ENCODE measurements around the gene SHKBP1. TPM values are rescaled to one million over a fixed set of nuclear protein-coding genes. Genes with fewer than 3 reads are reported as not detected.

SHKBP1 gene
- total and polyA plus RNA-seq, 9 of the 15 experiments (the other 6 are each of a cell fraction or from before 2014, with no cell fraction given): 1.2 to 58.1 (median 22.3) TPM

DNA sequence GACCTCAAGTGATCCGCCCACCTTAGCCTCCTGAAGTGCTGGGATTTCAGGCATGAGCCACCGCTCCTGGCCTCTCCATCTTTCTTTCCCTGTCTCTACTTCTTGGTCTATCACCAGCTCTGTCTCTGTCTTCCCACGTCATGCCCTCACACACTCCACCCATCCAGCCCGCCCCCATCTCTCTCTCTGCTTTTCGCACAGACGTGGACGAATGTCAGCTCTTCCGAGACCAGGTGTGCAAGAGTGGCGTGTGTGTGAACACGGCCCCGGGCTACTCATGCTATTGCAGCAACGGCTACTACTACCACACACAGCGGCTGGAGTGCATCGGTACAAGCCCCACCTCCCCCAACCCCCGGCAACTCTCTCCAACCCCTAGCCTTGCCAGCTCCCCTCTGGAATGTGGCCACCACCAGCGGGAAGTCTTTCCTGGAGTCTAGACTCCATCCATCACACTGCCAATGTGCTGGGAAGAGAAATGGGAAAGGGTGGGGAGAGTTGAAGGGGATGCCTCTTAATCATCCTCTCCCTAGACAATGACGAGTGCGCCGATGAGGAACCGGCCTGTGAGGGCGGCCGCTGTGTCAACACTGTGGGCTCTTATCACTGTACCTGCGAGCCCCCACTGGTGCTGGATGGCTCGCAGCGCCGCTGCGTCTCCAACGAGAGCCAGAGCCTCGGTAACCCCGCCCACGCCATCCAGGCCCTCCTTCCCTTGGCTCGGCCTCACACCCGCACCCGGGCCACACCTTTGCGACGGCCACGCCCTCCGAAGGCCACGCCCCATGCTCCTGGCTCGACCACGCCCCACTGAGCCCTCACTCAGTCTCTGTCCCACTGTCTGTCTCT, 47.0 kb downstream of the SHKBP1 start:
- Histone ChIP-seq H3K9me1 (ENCODE audit: control insufficient read depth, insufficient read depth, low read length) (no peaks in the 10 kb centered on the region), H3K9ac (ENCODE audit: insufficient read depth in 1 of 2, low read depth in 2 of 2, low read length in 2 of 2) (peak overlapping the region in 1 of 2 experiments; percentile 80; a peak in 2 of 4 replicates), H3K4me1 (replicated peaks in 1 of 2; ENCODE audit: control insufficient read depth in 2 of 2, insufficient read depth in 2 of 2, low read length in 2 of 2) (peaks cover 31 to 50% of the 10 kb centered on the region in 2 experiments), H3K4me2 (ENCODE audit: insufficient read depth, low read length) (peak overlapping the region; percentile 72), H3K9me3 (replicated peaks; ENCODE audit: control insufficient read depth, insufficient read depth, low read depth, low read length) (no peaks in the 10 kb centered on the region), H2AFZ (ENCODE audit: low read depth, low read length) (no peak overlapping the region), H3K4me3 (no peak overlapping the region), H3K27me3 (ENCODE audit: control insufficient read depth in 2 of 2, insufficient read depth in 2 of 2, low read length in 2 of 2) (no peaks in the 10 kb centered on the region), H4K20me1 (replicated peaks; ENCODE audit: control insufficient read depth, insufficient read depth, low read length) (no peaks in the 10 kb centered on the region), H3K79me2 (ENCODE audit: control insufficient read depth, insufficient read depth, low read length) (no peaks in the 10 kb centered on the region), H3K27ac (ENCODE audit: extremely low read depth, low read depth, low read length) (peak overlapping the region; percentile 51; the same call in 1 of the 3 replicates), H3K36me3 (ENCODE audit: control insufficient read depth, insufficient read depth, low read length) (peaks cover 69% of the 10 kb centered on the region; the same call in 2 of the 3 replicates)
- no TSS peak for BruUV-seq (replicated peaks)
- in situ Hi-C loops (cut with MboI) (no loop called here), intact Hi-C loops (cut with micrococcal nuclease) (no loop called here)
- peak; percentile 98 for ATAC-seq
- ChIA-PET CTCF (ENCODE audit: low intra/inter-chr PET ratio) (interaction anchor here (0.5 to 0.6 kb wide), 2 partner anchors 10 to 639 kb away, joined by 3 to 4 read pairs; no protein-coding TSS in a partner anchor), POLR2A (interaction anchor here (0.6 to 2.6 kb wide), 8 partner anchors 9 to 159 kb away, joined by 3 to 7 read pairs (median 5); partner anchors contain the start of gene LTBP4)
- WGBS (ENCODE audit: insufficient coverage, low coverage, missing lambda C conversion rate): 9% methylated on average over 40 of the region's 41 CpGs
- peak; percentile 97 for FAIRE-seq
- DNase-seq (ENCODE audit: extremely low read depth in 1 of 4, low spot score in 3 of 4): peak; percentile 98 to 99 (median 98)
- TF ChIP-seq CBFA2T3 (IDR thresholded peaks at IDR 0.05) (peak; percentile 55), BCL6 (CRISPR knock-in tag; IDR thresholded peaks at IDR 0.05) (no peak), HMGN3 (IDR thresholded peaks at IDR 0.05; ENCODE audit: borderline replicate concordance, extremely low read depth, insufficient read length, low read depth, low read length) (peak; percentile 93), RNF2 (IDR thresholded peaks at IDR 0.05) (0 out of 2 replicates have a peak, but pooled peaks have one; percentile 27), SMARCA5 (IDR thresholded peaks at IDR 0.05) (peak; percentile 46; the same call in 1 of the 2 replicates), MEIS2 (IDR thresholded peaks at IDR 0.05; ENCODE audit: partially characterized antibody) (peak; percentile 87), JUN (IDR thresholded peaks at IDR 0.05; ENCODE audit: borderline replicate concordance, low read depth, low read length) (peak; percentile 18; the same call in 1 of the 2 replicates), JUN (CRISPR knock-in tag; IDR thresholded peaks at IDR 0.05; ENCODE audit: borderline replicate concordance) (no peak), ZBTB7A (IDR thresholded peaks at IDR 0.05; ENCODE audit: borderline replicate concordance, control insufficient read depth, low read depth, low read length) (peak; percentile 87; the same call in 1 of the 2 replicates), NEUROD1 (IDR thresholded peaks at IDR 0.05; ENCODE audit: borderline replicate concordance, low read depth, low read length, partially characterized antibody) (peak; percentile 40), MIER1 (IDR thresholded peaks at IDR 0.05; ENCODE audit: low read depth) (0 out of 2 replicates have a peak, but pooled peaks have one; percentile 21), GTF2E2 (tag; IDR thresholded peaks at IDR 0.05) (no peak), ZNF143 (CRISPR knock-in tag; IDR thresholded peaks at IDR 0.05) (0 out of 2 replicates have a peak, but pooled peaks have one; percentile 32)
- TF ChIP-seq, protein P1, sequence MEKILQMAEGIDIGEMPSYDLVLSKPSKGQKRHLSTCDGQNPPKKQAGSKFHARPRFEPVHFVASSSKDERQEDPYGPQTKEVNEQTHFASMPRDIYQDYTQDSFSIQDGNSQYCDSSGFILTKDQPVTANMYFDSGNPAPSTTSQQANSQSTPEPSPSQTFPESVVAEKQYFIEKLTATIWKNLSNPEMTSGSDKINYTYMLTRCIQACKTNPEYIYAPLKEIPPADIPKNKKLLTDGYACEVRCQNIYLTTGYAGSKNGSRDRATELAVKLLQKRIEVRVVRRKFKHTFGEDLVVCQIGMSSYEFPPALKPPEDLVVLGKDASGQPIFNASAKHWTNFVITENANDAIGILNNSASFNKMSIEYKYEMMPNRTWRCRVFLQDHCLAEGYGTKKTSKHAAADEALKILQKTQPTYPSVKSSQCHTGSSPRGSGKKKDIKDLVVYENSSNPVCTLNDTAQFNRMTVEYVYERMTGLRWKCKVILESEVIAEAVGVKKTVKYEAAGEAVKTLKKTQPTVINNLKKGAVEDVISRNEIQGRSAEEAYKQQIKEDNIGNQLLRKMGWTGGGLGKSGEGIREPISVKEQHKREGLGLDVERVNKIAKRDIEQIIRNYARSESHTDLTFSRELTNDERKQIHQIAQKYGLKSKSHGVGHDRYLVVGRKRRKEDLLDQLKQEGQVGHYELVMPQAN (IDR thresholded peaks at IDR 0.05; ENCODE audit: borderline replicate concordance): no peak
- TF ChIP-seq, protein P2, sequence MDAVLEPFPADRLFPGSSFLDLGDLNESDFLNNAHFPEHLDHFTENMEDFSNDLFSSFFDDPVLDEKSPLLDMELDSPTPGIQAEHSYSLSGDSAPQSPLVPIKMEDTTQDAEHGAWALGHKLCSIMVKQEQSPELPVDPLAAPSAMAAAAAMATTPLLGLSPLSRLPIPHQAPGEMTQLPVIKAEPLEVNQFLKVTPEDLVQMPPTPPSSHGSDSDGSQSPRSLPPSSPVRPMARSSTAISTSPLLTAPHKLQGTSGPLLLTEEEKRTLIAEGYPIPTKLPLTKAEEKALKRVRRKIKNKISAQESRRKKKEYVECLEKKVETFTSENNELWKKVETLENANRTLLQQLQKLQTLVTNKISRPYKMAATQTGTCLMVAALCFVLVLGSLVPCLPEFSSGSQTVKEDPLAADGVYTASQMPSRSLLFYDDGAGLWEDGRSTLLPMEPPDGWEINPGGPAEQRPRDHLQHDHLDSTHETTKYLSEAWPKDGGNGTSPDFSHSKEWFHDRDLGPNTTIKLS (IDR thresholded peaks at IDR 0.05; ENCODE audit: borderline replicate concordance, low read depth): no peak; the same call in 1 of the 2 replicates
- TF ChIP-seq, protein P3, sequence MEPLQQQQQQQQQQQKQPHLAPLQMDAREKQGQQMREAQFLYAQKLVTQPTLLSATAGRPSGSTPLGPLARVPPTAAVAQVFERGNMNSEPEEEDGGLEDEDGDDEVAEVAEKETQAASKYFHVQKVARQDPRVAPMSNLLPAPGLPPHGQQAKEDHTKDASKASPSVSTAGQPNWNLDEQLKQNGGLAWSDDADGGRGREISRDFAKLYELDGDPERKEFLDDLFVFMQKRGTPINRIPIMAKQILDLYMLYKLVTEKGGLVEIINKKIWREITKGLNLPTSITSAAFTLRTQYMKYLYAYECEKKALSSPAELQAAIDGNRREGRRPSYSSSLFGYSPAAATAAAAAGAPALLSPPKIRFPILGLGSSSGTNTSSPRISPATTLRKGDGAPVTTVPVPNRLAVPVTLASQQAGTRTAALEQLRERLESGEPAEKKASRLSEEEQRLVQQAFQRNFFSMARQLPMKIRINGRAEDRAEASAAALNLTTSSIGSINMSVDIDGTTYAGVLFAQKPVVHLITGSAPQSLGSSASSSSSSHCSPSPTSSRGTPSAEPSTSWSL (CRISPR knock-in tag; IDR thresholded peaks at IDR 0.05; ENCODE audit: borderline replicate concordance): no peak

All from K562 (cell line).